K562 (cell line): ENCODE measurements around the gene ZNF302. TPM values are rescaled to one million over a fixed set of nuclear protein-coding genes. Genes with fewer than 3 reads are reported as not detected.

ENCODE experiments used
- ATAC-seq: fragments of 200-7000 bp; cut with Tn5 transposase; 3 replicates; pipeline ENCODE4 v1.9.1; 2020; ENCODE audit warnings: moderate library complexity
- BruUV-seq: library from RNA; stranded (reverse); fragments of 400-500 nt; replicated peaks from 2 replicates; lab custom pipeline; 2021; lab: Mats Ljungman, UMichigan
- CTCF ChIA-PET: fragments of 300-600 bp; formaldehyde crosslinking; extraction: SDS; loops from one replicate; lab custom pipeline; 2021; ENCODE audit warnings: low intra/inter-chr PET ratio; lab: Yijun Ruan, JAX
- POLR2A ChIA-PET: fragments of 300-600, 350-650 bp; sonication (Branson Sonifier 250); formaldehyde crosslinking; extraction: SDS; loops from one replicate; lab custom pipeline; 2021; ENCODE audit warnings: antibody characterized with exemption, inconsistent platforms; lab: Yijun Ruan, JAX
- DNase-seq, 4 experiments: peaks; one replicate each; pipeline versions ENCODE4 v3.0.0 to v3.0.0-alpha.2; 2011 to 2018; ENCODE audit warnings: low spot score in 3 of 4, mixed read lengths in 3 of 4; ENCODE audit errors: extremely low read depth in 1 of 4
- FAIRE-seq: peaks from 2 replicates; lab custom pipeline; 2011; peaks lifted over from hg19 to GRCh38; lab: Jason Lieb, UNC
- H2AFZ ChIP-seq: 2 replicates; pipeline ENCODE4 v1.6.0; 2011; ENCODE audit warnings: low read depth, low read length, control low read depth, inconsistent platforms
- H3K27ac ChIP-seq: fragments of 200-600 bp; 3 replicates; pipeline ENCODE4 v1.8.0; 2011; ENCODE audit warnings: low read depth, mild to moderate bottlenecking, control low read depth, inconsistent platforms, low read length, moderate library complexity, mixed read lengths; ENCODE audit errors: extremely low read depth
- H3K27me3 ChIP-seq, 2 experiments: fragments of 300-600 bp in 1 of 2; 2 replicates in 1 of 2; 3 replicates in 1 of 2; pipeline versions ENCODE4 v1.6.0 to v1.8.0; 2011; ENCODE audit warnings: inconsistent platforms in 2 of 2, low read length in 2 of 2, mild to moderate bottlenecking in 1 of 2, mixed read lengths in 1 of 2, moderate library complexity in 1 of 2; ENCODE audit not compliant: control insufficient read depth in 2 of 2, insufficient read depth in 2 of 2
- H3K36me3 ChIP-seq: fragments of 300-600 bp; 3 replicates; pipeline ENCODE4 v1.8.0; 2011; ENCODE audit warnings: mild to moderate bottlenecking, low read length, inconsistent platforms; ENCODE audit not compliant: control insufficient read depth, insufficient read depth
- H3K4me1 ChIP-seq, 2 experiments: fragments of 200-600 bp in 1 of 2; replicated peaks in 1 of 2; 2 replicates in 1 of 2; 3 replicates in 1 of 2; pipeline versions ENCODE4 v1.5.1 to v1.8.0; 2011; ENCODE audit warnings: inconsistent platforms in 2 of 2, low read length in 2 of 2, mild to moderate bottlenecking in 1 of 2, mixed read lengths in 1 of 2, moderate library complexity in 1 of 2; ENCODE audit not compliant: control insufficient read depth in 2 of 2, insufficient read depth in 2 of 2
- H3K4me2 ChIP-seq: 2 replicates; pipeline ENCODE4 v1.6.1; 2011; ENCODE audit warnings: low read length, control low read depth, inconsistent platforms, mixed read lengths; ENCODE audit not compliant: insufficient read depth
- H3K4me3 ChIP-seq: fragments of 200-600 bp; sonication (generic), shearing (Covaris generic); 2 replicates; pipeline ENCODE4 v1.5.1; 2016; ENCODE audit warnings: control low read depth, inconsistent platforms
- H3K79me2 ChIP-seq: fragments of 200-600 bp; 3 replicates; pipeline ENCODE4 v1.8.0; 2011; ENCODE audit warnings: low read length, inconsistent platforms; ENCODE audit not compliant: control insufficient read depth, insufficient read depth
- H3K9ac ChIP-seq, 2 experiments: 2 replicates each; pipeline versions ENCODE4 v1.6.0 to v1.6.1; 2011; ENCODE audit warnings: low read depth in 2 of 2, low read length in 2 of 2, control low read depth in 1 of 2, inconsistent platforms in 1 of 2, mild to moderate bottlenecking in 1 of 2, mixed read lengths in 1 of 2; ENCODE audit not compliant: insufficient read depth in 1 of 2
- H3K9me1 ChIP-seq: one replicate; pipeline ENCODE4 v1.6.0; 2011; ENCODE audit warnings: inconsistent platforms, mild to moderate bottlenecking, low read length, moderate library complexity; ENCODE audit not compliant: control insufficient read depth, insufficient read depth
- H3K9me3 ChIP-seq: replicated peaks from 2 replicates; pipeline ENCODE4 v1.5.1; 2011; ENCODE audit warnings: low read depth, low read length, inconsistent platforms; ENCODE audit not compliant: control insufficient read depth, insufficient read depth
- H4K20me1 ChIP-seq: replicated peaks from 2 replicates; pipeline ENCODE4 v1.6.1; 2011; ENCODE audit warnings: low read length, inconsistent platforms, mixed read lengths; ENCODE audit not compliant: control insufficient read depth, insufficient read depth
- CTCFL ChIP-seq: IDR thresholded peaks from 2 replicates; pipeline ENCODE4 v1.6.1; 2011; ENCODE audit warnings: borderline replicate concordance, low read depth, mild to moderate bottlenecking, moderate library complexity, low read length; ENCODE audit not compliant: insufficient read depth, poor library complexity, severe bottlenecking
- ETS1 ChIP-seq: conservative IDR thresholded peaks from 2 replicates; pipeline ENCODE4 v1.6.1; 2011; ENCODE audit warnings: low read depth, mild to moderate bottlenecking, low read length; ENCODE audit not compliant: control insufficient read depth
- HNRNPK ChIP-seq: fragments of 200-400 bp; formaldehyde crosslinking; IDR thresholded peaks from one replicate; pipeline ENCODE4 v1.6.1; 2018; ENCODE audit warnings: mild to moderate bottlenecking, low read depth, low read length; ENCODE audit not compliant: poor library complexity, severe bottlenecking
- LARP7 ChIP-seq: fragments of 450-650 bp; IDR thresholded peaks from 2 replicates; pipeline ENCODE4 v1.6.1; 2016
- MNT ChIP-seq, 2 experiments: fragments of 450-650 bp; conservative IDR thresholded peaks; 2 replicates each; pipeline ENCODE4 v1.6.1; 2017; ENCODE audit warnings: mild to moderate bottlenecking in 2 of 2, moderate library complexity in 2 of 2
- NFE2L1 ChIP-seq: fragments of 450-650 bp; IDR thresholded peaks from 2 replicates; pipeline ENCODE4 v1.6.1; 2016; ENCODE audit warnings: missing genetic modification characterization, low read depth, mild to moderate bottlenecking, missing compliant biosample characterization, moderate library complexity, borderline replicate concordance
- RAD21 ChIP-seq, 2 experiments: fragments of 250-450 bp in 1 of 2; fragments of 450-650 bp in 1 of 2; sonication (Bioruptor Pico) in 1 of 2; formaldehyde crosslinking in 1 of 2; IDR thresholded peaks in 1 of 2; conservative IDR thresholded peaks in 1 of 2; 2 replicates each; pipeline versions ENCODE4 v1.4.0 to v1.8.0; 2020 to 2022; ENCODE audit warnings: mild to moderate bottlenecking in 2 of 2, moderate library complexity in 1 of 2
- SRSF1 ChIP-seq: fragments of 200-400 bp; formaldehyde crosslinking; IDR thresholded peaks from 2 replicates; pipeline ENCODE4 v1.6.1; 2017; ENCODE audit warnings: mild to moderate bottlenecking, low read depth, low read length, moderate library complexity
- WGBS: fragments of 100-300 bp; shearing (Covaris generic); methylation state at CpG from one replicate; pipeline ENCODE4 v1.1.6; 2016; ENCODE audit warnings: low coverage, mixed read lengths; ENCODE audit not compliant: insufficient coverage; ENCODE audit errors: missing lambda C conversion rate; 5-methylcytosine and 5-hydroxymethylcytosine counted together
- in situ Hi-C: fragments of 300-500 bp; cut with MboI; formaldehyde crosslinking; loops from 4 replicates; pipeline ENCODE4 v1.15.0; 2018; ENCODE audit warnings: inconsistent platforms, mixed read lengths
- intact Hi-C: fragments of 100-400 bp; cut with micrococcal nuclease; formaldehyde crosslinking; loops from 2 replicates; pipeline ENCODE4 v1.14.2; 2022
- polyA plus RNA-seq, 8 experiments: library from polyadenylated mRNA; depleted of rRNA in 4 of 8; stranded (reverse) in 5 of 8; unstranded in 3 of 8; fragments of >200 nt; fragmentation: Nextera tagmentation in 2 of 8; fragmentation: Illumina TruSeq in 1 of 8; extraction: Ambion mirVana in 2 of 8; extraction: Trizol in 1 of 8; gene quantifications; 2 replicates each; pipeline versions ENCODE4 v1.2.1 to v1.2.3, GENCODE V29; 2011 to 2014; ENCODE audit warnings: inconsistent platforms in 1 of 8, missing spikeins in 1 of 8
- total RNA-seq, 7 experiments: library from RNA; depleted of rRNA in 6 of 7; stranded (reverse); fragments of >200 nt in 6 of 7; fragmentation: Illumina TruSeq in 2 of 7; extraction: Trizol in 2 of 7; gene quantifications; 2 replicates each; pipeline versions ENCODE4 v1.2.1 to v1.2.3, GENCODE V29; 2011 to 2021; ENCODE audit warnings: low replicate concordance in 1 of 7
- TF ChIP-seq, protein P1 (sequence below): fragments of 250-450 bp; sonication (Bioruptor Pico); IDR thresholded peaks from 2 replicates; pipeline ENCODE4 v1.9.0; 2021; ENCODE audit warnings: mild to moderate bottlenecking, inconsistent platforms

ZNF302 gene
- total and polyA plus RNA-seq, 9 of the 15 experiments (the other 6 are each of a cell fraction or from before 2014, with no cell fraction given), result 0.08 to 1.0 (median 0.27) TPM; not detected in 1

- Histone ChIP-seq H3K27ac (peak overlapping the region; percentile 61; the same call in 1 of the 3 replicates), H3K9me1 (peaks cover 6% of the 10 kb centered on the region), H3K9ac (peak overlapping the region; percentile 31 to 87; a peak in 3 of 4 replicates), H3K4me1 (peaks cover 30 to 34% of the 10 kb centered on the region in 2 experiments), H3K4me2 (peak overlapping the region; percentile 98), H3K79me2 (peaks cover 22% of the 10 kb centered on the region; the same call in 2 of the 3 replicates), H2AFZ (peak overlapping the region; percentile 88), H3K9me3 (no peaks in the 10 kb centered on the region), H4K20me1 (no peaks in the 10 kb centered on the region), H3K36me3 (peaks cover 10% of the 10 kb centered on the region; the same call in 2 of the 3 replicates), H3K4me3 (no peak overlapping the region), H3K27me3 (peaks cover 4 to 7% of the 10 kb centered on the region in 2 experiments)
- peak; percentile 59 for ATAC-seq
- FAIRE-seq, result peak; percentile 78
- intact Hi-C loops, result no loop called here
- ChIA-PET CTCF (interaction anchor here (0.6 kb wide), 1 partner anchor 732 kb away, joined by 3 read pairs; no protein-coding TSS in a partner anchor), POLR2A (interaction anchor here (0.6 to 1.7 kb wide), 4 partner anchors 12 to 1352 kb away, joined by 3 to 5 read pairs (median 4); no protein-coding TSS in a partner anchor)
- in situ Hi-C loops, result no loop called here
- WGBS, result 30% methylated on average over 10 of the region's 11 CpGs
- peak; percentile 52 to 72 (median 58) for DNase-seq
- BruUV-seq, result no TSS peak
- no peak for TF ChIP-seq SRSF1
- peak; percentile 20 to 66; a peak in 2 of 4 replicates for TF ChIP-seq MNT (conservative IDR thresholded peaks at IDR 0.05)
- TF ChIP-seq LARP7, result no peak
- no peak for TF ChIP-seq RAD21 (CRISPR knock-in tag; conservative IDR thresholded peaks at IDR 0.05 in 1 of 2, IDR thresholded peaks at IDR 0.05 in 1 of 2)
- no peak for TF ChIP-seq CTCFL
- 0 out of 2 replicates have a peak, but pooled peaks have one; percentile 25 for TF ChIP-seq ETS1
- TF ChIP-seq, protein P1, sequence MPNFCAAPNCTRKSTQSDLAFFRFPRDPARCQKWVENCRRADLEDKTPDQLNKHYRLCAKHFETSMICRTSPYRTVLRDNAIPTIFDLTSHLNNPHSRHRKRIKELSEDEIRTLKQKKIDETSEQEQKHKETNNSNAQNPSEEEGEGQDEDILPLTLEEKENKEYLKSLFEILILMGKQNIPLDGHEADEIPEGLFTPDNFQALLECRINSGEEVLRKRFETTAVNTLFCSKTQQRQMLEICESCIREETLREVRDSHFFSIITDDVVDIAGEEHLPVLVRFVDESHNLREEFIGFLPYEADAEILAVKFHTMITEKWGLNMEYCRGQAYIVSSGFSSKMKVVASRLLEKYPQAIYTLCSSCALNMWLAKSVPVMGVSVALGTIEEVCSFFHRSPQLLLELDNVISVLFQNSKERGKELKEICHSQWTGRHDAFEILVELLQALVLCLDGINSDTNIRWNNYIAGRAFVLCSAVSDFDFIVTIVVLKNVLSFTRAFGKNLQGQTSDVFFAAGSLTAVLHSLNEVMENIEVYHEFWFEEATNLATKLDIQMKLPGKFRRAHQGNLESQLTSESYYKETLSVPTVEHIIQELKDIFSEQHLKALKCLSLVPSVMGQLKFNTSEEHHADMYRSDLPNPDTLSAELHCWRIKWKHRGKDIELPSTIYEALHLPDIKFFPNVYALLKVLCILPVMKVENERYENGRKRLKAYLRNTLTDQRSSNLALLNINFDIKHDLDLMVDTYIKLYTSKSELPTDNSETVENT, result no peak
- no peak for TF ChIP-seq HNRNPK
- TF ChIP-seq NFE2L1 (tag), result no peak; the same call in 1 of the 2 replicates
Measured at GRCh38 chr19:34731019-34731829, 53.7 kb downstream of the ZNF302 start.
